NCI-H446 (cell line): ENCODE data around the gene WNT3A.

Experiments
- DNase-seq, 2 experiments: peaks; one replicate each; lab custom pipeline; 2025; lab: John Stamatoyannopoulos, UW

Gene WNT3A

DNA sequence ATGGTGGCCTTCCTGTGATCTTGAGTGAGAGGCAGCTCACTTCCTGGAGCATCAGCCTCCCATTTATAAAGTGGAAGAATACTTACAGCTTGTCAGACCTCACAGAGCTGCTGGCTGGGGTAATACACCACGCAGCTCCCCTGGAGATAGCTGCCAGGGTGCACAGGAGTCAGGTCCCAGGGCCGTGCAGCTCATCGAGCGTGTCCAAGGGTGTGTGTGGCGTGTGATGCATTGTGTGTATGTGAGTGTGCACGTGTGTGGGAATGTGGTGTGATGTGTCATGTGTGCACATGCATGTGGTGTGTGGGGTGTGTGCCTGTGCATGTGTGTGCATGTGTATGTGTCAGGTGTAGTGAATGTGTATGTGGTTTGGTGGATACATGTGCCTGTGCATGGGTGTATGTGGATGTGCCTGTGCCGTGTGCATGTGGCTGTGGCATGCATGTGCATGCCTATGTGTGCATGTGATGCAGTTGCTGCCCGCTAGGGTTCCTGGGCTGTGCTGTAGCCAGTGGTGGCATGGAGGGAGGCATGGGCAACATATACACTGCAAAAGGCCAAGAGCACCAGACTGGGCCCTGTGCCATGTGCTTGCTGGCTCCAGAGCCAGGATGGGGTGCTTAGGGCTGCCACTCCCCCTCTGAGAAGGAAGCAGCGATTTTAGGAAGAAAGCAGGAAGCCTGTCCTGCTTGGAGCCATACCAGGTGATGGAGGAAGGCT is 24.6 kb downstream of the WNT3A start:
- peak in 1 of 2 experiments; percentile 20 for DNase-seq

DNA sequence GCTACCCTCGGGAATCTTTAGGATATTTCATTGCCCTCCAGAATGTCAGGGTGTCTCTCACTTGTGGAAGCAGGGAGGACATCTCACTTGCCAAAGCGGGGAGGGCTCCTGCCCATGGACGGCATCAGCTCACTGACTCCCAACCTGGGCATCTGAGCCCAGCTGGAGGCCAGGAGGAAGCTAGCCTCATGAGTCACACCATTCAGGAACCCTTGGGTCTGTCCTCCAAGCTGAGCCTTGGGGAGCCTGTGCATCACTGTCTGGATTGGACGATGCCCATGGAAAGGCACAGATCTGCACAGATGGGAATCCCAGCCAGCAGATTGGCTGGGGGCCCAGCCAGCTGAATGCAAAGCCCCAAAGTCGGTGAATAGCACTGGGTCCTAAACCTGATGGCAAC is 25.2 kb downstream of the WNT3A start:
- DNase-seq = peak in 1 of 2 experiments; percentile 56

- DNase-seq = no peak
Measured at GRCh38 chr1:228033376-228033775, 26.6 kb downstream of the WNT3A start.

DNA sequence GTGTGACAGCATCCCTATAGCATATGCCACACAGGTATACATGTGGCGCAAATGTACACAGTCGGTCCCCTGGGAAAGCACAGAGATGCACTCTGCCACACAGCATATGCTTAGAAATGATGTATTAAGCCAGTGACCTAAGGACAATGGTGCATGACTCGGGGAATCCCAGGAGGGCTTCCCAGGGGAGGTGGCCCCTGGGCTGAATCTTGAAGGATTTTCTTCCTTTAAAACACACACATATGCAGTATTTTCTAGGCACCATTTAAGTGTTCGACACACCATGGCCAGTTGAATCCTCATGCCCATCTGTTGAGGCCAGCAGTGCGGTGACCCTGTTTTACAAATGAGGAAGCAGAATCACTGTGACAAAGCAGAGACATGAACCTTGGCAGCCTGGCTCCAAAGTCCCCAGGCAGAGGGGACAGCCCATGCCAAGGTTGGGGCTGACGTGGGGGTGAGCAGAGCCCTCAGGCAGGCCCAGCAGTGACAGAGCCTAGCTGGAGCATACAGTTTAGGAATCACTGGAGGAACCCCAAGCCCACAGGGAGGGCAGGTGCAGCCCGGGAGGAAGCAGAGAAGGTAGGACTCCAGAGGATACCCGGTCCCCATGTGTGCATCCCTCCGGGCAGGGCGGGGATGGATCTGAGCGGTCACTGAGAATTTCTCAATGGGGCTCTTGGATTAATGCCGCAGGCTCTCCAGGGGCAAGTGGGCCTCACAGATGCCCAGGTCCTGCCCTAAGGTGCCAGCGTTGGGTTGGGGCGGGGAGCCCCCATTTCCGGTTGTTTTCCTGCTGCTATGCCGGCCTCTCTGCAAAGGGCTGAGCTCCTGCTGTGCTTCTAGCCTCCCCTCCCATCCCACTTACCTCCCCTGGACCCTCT is 28.4 kb downstream of the WNT3A start:
- DNase-seq = no peak

- no peak for DNase-seq
Measured at GRCh38 chr1:228035844-228036243, 29.0 kb downstream of the WNT3A start.

DNA sequence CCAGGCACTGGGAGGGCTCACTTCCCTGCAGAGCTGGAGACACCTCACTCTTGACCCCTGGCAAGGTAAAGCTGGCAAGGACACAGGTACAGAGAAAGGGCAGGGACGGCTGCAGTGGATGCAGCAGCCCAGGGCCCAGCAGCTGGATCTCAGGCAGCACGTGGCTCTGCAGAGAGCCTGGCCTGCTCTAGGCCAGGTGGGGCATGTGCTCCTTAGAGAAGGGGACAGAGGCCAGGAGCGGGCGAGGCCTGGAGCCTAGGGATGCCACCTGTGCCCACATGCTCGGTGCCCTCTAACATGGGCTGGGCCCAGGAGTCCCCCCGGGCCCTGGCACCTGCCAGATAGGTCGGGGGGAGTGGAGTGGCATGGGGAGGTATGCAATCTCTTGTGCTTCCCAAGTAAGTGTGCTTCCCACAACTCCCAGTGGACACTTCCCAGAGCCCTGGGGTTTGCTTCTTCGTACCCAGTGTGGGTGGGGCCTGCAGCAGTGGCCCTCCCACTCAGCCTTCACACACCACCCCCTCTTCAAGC is 30.0 kb downstream of the WNT3A start:
- DNase-seq = no peak

- no peak for DNase-seq
Measured at GRCh38 chr1:228037401-228038386, 30.9 kb downstream of the WNT3A start.

DNA sequence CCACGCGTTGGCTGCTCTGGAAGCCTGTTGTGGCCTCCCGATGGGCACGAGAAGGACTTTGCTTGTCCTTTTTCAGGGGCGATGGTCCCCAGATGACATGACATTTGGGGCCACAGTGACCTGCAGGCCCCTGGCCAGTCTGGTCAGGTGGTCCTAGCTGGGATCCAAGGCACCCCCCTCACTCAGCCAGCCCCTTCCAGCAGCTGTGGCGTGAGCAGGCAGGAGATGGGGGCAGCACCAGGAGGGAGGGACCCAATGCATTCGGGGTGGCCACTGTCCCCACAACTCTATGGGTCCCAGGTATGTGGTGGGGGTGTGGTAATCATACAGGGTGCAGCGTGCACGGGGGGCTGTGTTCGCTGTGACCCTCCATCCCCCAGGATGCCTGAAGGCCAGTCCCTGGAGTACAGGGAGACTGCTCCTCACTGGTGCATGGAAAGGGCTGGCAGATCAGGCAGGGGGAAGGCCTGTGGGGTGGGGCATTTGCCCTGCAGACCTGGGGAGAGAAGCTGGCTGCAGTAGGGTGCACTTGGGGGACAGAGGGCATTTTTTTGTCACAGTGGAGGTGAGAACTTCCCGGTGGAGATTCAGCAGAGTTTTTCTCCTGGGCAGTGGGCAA is 31.7 kb downstream of the WNT3A start:
- no peak for DNase-seq

DNA sequence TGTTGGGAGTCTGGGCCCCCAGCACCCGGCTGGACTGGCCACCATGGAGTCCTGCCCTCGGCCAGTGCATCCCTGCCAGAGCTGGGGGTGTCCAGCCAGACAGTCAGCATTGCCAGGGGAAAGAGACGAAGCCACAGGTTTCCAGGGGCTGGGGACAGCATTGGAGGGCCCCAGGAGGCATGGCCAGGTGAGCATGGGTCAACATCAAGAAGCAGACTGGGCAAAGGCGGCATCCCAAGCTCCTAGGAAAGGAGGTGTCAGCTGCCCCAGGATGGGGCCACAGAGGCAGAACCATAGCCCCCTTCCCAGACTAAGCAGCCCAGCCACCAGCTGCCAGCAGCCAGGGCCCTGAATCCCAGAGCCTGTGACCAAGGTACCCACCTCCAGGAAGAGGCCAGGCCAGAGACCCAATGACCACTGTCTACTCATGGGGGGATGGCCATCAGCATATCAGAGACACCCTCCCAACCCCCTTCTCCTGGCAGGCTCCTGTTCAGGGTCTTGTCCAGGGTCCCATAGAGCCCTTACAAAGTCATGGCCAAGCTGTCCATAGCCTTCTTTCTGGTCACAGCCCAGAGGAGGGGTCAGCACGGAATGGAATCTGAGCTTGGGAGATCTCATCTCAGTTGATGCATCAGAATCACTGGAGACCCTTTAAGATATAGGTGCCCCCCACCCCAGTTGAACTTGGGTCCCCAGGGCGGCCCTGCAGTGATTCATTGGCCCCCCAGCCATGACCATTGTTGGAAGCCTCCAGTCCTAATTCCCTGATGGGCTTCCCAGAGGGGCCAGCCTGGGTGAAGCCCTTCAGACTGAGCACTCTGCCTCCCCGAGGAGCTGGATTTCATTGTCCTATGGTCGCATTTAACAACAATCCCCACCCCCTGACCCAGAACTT is 32.5 kb downstream of the WNT3A start:
- no peak for DNase-seq

GRCh38 chr1:228039986-228040385 is 33.2 kb downstream of the WNT3A start:
- no peak for DNase-seq

DNA sequence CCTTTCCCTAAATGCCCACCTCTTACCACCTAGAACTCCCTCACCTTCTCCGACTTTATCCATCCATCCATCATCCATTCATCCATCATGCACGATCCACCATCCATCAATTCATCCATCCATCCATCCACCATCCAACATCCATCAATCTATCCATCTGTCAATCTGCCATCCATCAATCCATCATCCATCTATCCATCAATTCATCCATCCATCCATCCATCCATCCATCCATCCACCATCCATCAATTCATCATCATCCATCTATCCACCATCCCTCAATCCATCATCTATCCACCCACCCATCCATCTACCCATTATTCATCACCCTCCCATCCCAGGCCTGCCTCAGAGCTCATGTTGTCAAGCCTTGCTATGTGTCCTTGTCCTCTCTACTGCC is 34.5 kb downstream of the WNT3A start:
- no peak for DNase-seq

DNA sequence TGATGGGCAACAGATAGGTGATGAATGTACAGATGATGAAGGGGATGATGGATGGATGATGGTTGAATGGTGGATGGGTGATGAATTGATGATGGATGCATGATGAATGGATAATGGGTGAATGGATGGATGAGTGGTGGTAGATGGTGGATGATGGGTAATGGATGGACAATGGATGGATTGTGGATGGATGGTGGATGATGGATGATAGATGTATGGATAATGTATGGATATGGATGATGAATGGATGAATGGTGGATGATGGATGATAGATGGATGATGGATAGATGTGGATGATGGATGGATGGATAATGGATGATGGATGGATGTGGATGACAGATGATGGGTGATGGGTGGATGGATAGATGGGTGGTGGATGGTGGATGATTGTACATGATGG is 35.7 kb downstream of the WNT3A start:
- DNase-seq = no peak

GRCh38 chr1:228043281-228043848 is 36.6 kb downstream of the WNT3A start:
- no peak for DNase-seq

DNA sequence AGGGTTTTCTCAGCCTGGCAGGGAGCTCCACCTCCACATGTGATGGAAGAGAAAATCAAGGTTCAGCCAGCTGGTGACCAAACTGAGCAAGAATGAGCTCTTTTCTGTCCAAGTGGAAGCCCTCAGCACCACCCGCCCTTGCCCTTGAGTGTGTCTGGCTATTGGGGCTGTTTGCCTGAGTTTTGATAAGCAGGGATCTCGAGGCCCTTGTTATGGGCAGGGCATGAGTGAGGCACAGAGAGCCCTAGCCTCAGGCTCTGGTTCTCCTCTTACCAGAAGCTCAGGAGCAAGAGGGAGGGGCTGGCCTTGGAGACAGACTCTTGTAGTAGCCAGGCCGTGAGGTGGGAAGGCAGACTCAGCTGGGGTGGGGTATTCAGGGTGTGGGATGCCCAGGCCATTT is 38.2 kb downstream of the WNT3A start:
- no peak for DNase-seq

GRCh38 chr1:228045405-228045804 is 38.6 kb downstream of the WNT3A start:
- no peak for DNase-seq

GRCh38 chr1:228045871-228046270 is 39.1 kb downstream of the WNT3A start:
- no peak for DNase-seq

DNA sequence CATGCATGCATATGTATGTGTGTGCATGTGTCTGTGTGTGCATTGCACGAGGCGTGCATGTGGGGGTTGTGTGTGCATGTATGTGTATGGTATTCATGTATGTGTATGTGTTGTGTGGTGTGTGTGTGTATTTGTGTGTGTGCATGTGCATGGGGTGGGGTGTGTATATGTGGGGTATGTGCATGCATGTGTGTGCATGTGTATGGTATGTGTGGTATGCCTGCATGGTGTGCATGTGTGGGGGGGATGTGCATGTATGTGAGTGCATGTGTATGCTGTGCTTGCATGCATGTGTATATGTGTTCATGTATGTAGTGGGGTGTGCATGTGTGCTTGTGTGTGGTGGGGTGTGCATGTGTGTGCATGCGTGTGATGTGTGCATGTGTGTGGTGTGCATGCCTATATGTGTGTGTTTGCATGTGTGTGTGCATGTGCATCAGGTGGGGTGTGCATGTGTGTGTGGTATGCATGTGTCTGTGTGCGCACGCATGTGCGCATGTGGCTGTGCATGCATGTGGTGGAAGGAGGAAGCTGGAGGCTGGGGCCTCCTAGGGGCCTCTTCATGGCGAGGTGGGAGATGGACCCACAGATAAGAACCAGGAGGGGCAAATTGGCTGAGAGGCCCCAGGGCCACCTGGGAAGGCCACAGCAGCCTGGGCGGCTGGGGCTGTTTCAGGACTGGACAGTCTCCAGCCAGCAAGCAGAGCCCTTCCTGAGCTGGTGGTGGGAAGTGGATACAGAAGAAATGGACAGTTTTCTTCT is 39.8 kb downstream of the WNT3A start:
- DNase-seq = no peak

DNA sequence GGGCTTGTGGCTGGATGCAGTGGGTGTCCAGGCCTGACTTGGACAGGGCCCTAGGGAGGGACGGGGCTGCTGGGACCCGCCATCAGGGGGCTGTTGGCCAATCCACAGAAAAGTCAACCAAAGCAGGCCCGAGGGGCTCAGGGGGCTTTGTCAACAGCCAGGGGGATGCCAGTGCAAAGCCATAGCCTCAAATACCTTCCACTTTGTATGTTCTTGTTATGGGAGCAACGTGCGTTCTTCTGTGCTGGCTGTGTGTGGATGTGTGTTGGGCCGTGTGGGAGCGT is 40.3 kb downstream of the WNT3A start:
- no peak for DNase-seq

DNA sequence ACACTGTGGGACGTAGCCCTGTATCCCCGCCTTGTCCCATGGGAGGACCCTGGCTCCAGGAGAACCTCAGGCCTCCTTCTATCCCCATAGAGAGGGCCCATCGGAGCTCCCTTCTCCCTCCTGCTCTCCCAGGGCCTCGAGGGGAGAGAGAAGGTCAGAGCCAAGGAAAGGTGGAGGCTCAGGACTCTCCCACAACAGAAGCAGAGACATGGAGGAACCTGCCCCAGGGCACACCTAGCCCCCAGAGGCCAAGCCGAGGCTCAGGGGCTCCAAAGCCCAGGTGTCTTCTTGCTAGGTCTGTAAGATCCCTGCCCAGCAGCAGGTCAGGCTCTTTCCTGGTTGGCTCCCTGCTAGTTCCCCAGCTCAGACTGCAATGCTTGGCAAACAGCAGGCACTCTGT is 41.3 kb downstream of the WNT3A start:
- DNase-seq = no peak
